Islet precursor cell (in vitro differentiated cells): ENCODE measurements around the gene DBI.

ENCODE experiments used
- DNase-seq: peaks from one replicate; pipeline ENCODE4 v3.0.0-alpha.2; 2018

The DBI gene

GRCh38 chr2:119366649-119367471 is at the start of gene DBI, which contains the start of gene C2orf76:
TSS of gene DBI (plus strand) at chr2:119366977. CDS start at chr2:119367052, 75 bp downstream.
TSS of gene C2orf76 (minus strand) at chr2:119366834. CDS start at chr2:119339959, 26,875 bp downstream.
- DNase-seq: peak; percentile 98

- no peak for DNase-seq
These were observed 49.2 kb upstream of the DBI start for GRCh38 chr2:119317554-119317953.

GRCh38 chr2:119319593-119319992 is 47.2 kb upstream of the DBI start:
- no peak for DNase-seq

- no peak for DNase-seq
These were observed 43.3 kb upstream of the DBI start for GRCh38 chr2:119323459-119323858.

- DNase-seq: no peak
These were observed 42.0 kb upstream of the DBI start for GRCh38 chr2:119324685-119325270.

DNA sequence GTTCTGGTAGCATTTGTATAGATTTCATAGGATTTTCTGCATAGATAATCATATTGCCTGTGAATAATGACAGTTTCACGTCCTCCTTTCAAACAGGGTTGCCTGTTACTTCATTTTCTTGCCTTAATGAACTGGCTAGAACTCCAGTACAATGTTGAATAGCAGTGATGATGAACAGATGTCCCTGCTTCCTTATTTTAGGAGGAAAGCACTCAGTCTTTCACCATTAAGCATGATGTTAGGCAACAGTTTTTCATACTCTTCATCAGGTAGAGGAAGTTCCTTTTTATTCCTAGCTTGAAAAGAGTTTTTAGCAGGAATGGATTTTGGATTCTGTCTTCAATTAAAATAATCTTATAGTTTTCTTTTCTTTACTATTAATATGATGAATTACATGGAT is 39.8 kb upstream of the DBI start:
- no peak for DNase-seq

GRCh38 chr2:119327431-119327830 is 39.3 kb upstream of the DBI start:
- no peak for DNase-seq

GRCh38 chr2:119332953-119333352 is 33.8 kb upstream of the DBI start:
- DNase-seq: no peak

- DNase-seq: no peak
These were observed 33.4 kb upstream of the DBI start for GRCh38 chr2:119333360-119333759.

DNA sequence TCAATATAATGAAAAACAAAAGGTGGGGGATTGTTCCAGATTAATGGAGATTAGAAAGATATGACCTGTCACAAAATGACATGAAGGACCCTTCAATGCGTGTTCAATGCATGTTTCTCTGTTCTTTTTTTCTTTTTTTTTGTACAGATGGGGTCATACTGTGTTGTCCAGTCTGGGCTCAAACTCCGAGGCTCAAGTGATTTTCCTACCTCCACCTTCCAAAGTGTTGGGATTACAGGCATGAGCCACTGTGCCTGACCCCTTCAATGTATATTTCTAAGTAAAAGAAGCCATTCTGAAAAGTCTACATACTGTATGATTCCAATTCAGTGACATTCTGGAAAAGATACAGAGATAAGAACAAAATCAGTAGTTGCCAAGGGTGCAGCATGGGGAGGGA is 32.9 kb upstream of the DBI start:
- DNase-seq: no peak

GRCh38 chr2:119337749-119338148 is 29.0 kb upstream of the DBI start:
- DNase-seq: no peak

- DNase-seq: no peak
These were observed 28.5 kb upstream of the DBI start for GRCh38 chr2:119338272-119338671.

- DNase-seq: no peak
These were observed 27.8 kb upstream of the DBI start for GRCh38 chr2:119338826-119339561.

- DNase-seq: no peak
These were observed 27.2 kb upstream of the DBI start for GRCh38 chr2:119339562-119339923.

GRCh38 chr2:119341684-119342083 is 25.1 kb upstream of the DBI start:
- DNase-seq: no peak

- no peak for DNase-seq
These were observed 17.5 kb upstream of the DBI start for GRCh38 chr2:119349289-119349688.

- peak; percentile 73 for DNase-seq
These were observed 16.3 kb upstream of the DBI start for GRCh38 chr2:119350311-119350998.

DNA sequence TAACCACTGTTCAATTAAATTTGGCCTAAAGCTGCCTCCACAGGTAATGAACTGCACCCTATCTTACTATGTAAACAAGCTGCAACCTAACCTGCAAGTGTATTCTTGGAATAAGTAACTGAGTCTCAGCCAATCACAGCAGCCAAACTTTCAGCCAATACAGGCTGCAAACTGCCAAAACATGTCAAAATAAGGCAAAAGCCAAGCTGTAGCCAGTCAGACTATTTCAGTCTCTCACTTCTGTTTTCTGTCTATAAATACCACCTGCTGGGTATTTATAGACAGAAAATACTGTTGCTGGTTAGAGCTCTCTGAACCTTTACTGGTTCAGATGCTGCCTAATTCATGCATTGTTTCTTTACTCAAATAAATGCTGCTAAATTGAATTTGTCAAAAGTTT is 14.4 kb upstream of the DBI start:
- no peak for DNase-seq

DNA sequence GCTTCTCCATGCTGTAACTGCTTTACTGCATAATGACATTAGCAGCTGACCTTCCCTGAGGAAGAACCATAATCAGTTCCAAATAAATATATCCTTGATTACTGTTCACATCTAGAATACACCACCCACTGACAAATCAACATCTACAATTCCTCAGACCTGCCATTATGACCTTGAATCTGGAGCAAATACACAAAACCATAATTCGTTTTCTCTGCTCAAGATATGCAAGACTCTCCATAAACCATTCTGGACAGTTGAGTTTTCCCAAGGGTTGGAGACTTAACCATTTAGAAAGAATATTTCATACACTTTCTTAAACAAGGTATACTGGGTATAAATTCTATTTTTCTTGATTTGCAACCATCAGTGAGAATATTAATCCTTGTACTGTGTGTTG is 11.9 kb upstream of the DBI start:
- no peak for DNase-seq

GRCh38 chr2:119359774-119360173 is 7.0 kb upstream of the DBI start:
- no peak for DNase-seq

DNA sequence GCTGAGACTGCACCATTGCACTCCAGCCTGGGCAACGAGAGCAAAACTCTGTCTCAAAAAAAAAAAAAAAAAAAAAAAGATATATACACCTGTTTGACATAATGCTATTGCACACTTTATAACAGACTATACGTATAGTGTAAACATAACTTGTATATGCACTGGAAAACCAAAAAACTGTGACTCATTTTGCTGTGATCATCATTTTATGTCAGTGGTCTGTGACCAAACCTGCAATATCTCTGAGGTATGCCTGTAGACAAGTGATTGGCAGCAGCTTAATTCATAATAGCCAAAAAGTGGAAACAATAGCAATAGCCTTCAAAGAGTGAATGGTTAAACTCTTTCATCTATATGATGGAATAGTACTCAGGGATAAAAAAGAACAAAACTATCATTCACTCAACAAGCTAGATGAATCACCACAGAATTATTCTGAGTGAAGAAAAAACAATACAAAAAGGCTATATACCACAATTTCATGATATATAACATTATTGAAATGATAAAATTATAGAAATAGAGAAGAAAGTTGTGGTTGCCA is 6.3 kb upstream of the DBI start:
- no peak for DNase-seq

DNA sequence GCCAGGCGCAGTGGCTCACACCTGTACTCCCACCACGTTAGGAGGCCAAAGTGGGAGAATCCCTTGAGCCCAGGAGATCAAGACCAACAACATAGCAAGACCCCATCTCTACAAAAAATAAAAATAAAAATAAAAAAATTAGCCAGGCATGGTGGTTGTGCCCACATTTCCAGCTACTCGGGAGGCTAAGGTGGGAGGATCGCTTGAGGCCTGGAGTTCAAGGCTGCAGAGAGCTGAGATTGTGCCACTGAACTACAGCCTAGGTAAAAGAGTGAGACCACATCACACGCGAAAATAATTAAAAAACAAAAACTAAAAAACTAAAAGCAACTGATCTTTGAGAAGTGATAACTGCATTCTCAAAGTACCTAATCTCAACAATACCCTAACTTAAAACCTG is 2.0 kb upstream of the DBI start:
- DNase-seq: no peak

DNA sequence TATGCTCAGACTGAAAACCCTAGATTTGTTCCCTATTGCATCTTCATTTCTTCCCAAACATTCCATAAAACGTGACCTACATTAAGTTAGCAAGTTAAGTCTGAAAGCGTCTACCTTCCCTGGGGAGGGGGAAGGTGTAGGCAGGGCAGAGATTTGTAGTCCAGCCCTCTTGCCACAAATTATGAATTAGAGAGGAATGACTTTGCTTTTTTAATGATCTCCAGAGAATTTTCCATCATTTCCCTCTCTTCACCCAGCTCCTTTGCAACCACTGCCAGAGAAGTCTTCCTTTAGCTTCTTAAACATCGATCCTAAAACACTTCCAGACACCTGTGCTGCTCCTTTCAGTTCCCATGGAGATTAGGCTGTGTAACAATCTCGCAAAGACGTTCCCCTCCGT is 1.3 kb upstream of the DBI start:
- no peak for DNase-seq
